ENCODE data around the gene ZDHHC4. TPM values are rescaled to one million over a fixed set of nuclear protein-coding genes. Genes with fewer than 3 reads are reported as not detected.

ZDHHC4 gene
- total and polyA plus RNA-seq, 2 of the 13 experiments (the other 11 are each of a cell fraction or from before 2014, with no cell fraction given) = 83.2 to 188 TPM

DNA sequence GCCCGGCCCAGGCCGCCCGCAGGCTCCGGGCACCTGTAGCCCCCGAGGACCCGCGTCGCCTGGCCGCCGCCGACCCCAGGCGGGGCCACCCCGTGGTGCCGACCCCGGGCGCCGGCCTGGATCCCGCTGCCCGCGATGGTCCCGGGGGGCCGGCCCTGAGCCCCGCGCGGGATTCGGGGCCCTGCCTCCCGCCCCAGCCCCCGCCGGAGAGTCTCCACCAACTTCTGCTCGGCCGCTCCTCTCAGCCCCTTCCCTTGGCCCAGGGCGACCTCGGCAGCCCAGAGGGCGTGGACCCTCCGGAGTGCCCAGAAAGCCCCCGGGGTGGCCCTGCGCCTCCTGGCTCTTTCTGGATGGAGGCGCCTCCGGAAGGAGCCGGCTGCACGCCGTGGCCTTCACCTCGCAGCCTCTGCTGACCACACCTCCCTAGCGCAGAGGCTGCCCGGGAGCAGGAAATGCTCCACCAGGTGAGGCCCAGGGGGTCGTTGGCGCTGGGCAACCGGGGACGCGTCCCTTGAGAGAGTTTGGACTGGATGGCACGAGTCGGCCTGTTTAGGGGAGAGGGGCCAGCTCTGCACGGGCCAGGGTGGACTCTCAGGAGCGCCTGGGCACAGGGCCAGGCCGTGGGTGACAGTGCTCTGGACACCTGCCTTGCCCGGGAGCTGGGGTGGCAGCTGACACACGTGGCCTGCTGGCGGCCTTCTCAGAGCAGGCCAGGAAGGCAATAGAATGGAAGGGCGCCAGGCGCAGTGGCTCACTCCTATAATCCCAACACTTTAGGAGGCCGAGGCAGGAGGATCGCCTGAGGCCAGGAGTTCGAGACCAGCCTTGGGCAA, 38.7 kb downstream of the ZDHHC4 start (continued):
- TF ChIP-seq, protein P1, sequence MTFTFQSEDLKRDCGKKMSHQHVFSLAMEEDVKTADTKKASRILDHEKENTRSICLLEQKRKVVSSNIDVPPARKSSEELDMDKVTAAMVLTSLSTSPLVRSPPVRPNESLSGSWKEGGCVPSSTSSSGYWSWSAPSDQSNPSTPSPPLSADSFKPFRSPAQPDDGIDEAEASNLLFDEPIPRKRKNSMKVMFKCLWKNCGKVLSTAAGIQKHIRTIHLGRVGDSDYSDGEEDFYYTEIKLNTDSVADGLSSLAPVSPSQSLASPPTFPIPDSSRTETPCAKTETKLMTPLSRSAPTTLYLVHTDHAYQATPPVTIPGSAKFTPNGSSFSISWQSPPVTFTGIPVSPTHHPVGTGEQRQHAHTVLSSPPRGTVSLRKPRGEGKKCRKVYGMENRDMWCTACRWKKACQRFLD (CRISPR knock-in tag; IDR thresholded peaks at IDR 0.05; ENCODE audit: borderline replicate concordance) = 0 out of 2 replicates have a peak, but pooled peaks have one; percentile 37
- TF ChIP-seq ZNF101 (CRISPR knock-in tag; IDR thresholded peaks at IDR 0.05; ENCODE audit: borderline replicate concordance, low read depth) = no peak
- peak; percentile 59; the same call in 1 of the 2 replicates for TF ChIP-seq HDAC2 (CRISPR knock-in tag; IDR thresholded peaks at IDR 0.05)
- TF ChIP-seq, protein P2, sequence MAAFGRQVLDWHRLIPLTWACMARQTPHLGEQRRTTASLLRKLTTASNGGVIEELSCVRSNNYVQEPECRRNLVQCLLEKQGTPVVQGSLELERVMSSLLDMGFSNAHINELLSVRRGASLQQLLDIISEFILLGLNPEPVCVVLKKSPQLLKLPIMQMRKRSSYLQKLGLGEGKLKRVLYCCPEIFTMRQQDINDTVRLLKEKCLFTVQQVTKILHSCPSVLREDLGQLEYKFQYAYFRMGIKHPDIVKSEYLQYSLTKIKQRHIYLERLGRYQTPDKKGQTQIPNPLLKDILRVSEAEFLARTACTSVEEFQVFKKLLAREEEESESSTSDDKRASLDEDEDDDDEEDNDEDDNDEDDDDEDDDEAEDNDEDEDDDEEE (CRISPR knock-in tag; IDR thresholded peaks at IDR 0.05) = peak; percentile 49; the same call in 1 of the 2 replicates
- TF ChIP-seq, protein P3, sequence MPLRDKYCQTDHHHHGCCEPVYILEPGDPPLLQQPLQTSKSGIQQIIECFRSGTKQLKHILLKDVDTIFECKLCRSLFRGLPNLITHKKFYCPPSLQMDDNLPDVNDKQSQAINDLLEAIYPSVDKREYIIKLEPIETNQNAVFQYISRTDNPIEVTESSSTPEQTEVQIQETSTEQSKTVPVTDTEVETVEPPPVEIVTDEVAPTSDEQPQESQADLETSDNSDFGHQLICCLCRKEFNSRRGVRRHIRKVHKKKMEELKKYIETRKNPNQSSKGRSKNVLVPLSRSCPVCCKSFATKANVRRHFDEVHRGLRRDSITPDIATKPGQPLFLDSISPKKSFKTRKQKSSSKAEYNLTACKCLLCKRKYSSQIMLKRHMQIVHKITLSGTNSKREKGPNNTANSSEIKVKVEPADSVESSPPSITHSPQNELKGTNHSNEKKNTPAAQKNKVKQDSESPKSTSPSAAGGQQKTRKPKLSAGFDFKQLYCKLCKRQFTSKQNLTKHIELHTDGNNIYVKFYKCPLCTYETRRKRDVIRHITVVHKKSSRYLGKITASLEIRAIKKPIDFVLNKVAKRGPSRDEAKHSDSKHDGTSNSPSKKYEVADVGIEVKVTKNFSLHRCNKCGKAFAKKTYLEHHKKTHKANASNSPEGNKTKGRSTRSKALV (CRISPR knock-in tag; IDR thresholded peaks at IDR 0.05) = peak; percentile 84; the same call in 1 of the 2 replicates
- TF ChIP-seq, protein P4, sequence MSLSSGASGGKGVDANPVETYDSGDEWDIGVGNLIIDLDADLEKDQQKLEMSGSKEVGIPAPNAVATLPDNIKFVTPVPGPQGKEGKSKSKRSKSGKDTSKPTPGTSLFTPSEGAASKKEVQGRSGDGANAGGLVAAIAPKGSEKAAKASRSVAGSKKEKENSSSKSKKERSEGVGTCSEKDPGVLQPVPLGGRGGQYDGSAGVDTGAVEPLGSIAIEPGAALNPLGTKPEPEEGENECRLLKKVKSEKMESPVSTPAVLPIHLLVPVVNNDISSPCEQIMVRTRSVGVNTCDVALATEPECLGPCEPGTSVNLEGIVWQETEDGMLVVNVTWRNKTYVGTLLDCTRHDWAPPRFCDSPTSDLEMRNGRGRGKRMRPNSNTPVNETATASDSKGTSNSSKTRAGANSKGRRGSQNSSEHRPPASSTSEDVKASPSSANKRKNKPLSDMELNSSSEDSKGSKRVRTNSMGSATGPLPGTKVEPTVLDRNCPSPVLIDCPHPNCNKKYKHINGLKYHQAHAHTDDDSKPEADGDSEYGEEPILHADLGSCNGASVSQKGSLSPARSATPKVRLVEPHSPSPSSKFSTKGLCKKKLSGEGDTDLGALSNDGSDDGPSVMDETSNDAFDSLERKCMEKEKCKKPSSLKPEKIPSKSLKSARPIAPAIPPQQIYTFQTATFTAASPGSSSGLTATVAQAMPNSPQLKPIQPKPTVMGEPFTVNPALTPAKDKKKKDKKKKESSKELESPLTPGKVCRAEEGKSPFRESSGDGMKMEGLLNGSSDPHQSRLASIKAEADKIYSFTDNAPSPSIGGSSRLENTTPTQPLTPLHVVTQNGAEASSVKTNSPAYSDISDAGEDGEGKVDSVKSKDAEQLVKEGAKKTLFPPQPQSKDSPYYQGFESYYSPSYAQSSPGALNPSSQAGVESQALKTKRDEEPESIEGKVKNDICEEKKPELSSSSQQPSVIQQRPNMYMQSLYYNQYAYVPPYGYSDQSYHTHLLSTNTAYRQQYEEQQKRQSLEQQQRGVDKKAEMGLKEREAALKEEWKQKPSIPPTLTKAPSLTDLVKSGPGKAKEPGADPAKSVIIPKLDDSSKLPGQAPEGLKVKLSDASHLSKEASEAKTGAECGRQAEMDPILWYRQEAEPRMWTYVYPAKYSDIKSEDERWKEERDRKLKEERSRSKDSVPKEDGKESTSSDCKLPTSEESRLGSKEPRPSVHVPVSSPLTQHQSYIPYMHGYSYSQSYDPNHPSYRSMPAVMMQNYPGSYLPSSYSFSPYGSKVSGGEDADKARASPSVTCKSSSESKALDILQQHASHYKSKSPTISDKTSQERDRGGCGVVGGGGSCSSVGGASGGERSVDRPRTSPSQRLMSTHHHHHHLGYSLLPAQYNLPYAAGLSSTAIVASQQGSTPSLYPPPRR (CRISPR knock-in tag; IDR thresholded peaks at IDR 0.05; ENCODE audit: borderline replicate concordance) = 0 out of 2 replicates have a peak, but pooled peaks have one; percentile 21
- no peak for TF ChIP-seq CHD4 (IDR thresholded peaks at IDR 0.05; ENCODE audit: borderline replicate concordance, low read length)
- TF ChIP-seq, protein P5, sequence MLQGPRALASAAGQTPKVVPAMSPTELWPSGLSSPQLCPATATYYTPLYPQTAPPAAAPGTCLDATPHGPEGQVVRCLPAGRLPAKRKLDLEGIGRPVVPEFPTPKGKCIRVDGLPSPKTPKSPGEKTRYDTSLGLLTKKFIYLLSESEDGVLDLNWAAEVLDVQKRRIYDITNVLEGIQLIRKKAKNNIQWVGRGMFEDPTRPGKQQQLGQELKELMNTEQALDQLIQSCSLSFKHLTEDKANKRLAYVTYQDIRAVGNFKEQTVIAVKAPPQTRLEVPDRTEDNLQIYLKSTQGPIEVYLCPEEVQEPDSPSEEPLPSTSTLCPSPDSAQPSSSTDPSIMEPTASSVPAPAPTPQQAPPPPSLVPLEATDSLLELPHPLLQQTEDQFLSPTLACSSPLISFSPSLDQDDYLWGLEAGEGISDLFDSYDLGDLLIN (CRISPR knock-in tag; IDR thresholded peaks at IDR 0.05; ENCODE audit: borderline replicate concordance) = peak; percentile 23; the same call in 1 of the 2 replicates
- TF ChIP-seq, protein P6, sequence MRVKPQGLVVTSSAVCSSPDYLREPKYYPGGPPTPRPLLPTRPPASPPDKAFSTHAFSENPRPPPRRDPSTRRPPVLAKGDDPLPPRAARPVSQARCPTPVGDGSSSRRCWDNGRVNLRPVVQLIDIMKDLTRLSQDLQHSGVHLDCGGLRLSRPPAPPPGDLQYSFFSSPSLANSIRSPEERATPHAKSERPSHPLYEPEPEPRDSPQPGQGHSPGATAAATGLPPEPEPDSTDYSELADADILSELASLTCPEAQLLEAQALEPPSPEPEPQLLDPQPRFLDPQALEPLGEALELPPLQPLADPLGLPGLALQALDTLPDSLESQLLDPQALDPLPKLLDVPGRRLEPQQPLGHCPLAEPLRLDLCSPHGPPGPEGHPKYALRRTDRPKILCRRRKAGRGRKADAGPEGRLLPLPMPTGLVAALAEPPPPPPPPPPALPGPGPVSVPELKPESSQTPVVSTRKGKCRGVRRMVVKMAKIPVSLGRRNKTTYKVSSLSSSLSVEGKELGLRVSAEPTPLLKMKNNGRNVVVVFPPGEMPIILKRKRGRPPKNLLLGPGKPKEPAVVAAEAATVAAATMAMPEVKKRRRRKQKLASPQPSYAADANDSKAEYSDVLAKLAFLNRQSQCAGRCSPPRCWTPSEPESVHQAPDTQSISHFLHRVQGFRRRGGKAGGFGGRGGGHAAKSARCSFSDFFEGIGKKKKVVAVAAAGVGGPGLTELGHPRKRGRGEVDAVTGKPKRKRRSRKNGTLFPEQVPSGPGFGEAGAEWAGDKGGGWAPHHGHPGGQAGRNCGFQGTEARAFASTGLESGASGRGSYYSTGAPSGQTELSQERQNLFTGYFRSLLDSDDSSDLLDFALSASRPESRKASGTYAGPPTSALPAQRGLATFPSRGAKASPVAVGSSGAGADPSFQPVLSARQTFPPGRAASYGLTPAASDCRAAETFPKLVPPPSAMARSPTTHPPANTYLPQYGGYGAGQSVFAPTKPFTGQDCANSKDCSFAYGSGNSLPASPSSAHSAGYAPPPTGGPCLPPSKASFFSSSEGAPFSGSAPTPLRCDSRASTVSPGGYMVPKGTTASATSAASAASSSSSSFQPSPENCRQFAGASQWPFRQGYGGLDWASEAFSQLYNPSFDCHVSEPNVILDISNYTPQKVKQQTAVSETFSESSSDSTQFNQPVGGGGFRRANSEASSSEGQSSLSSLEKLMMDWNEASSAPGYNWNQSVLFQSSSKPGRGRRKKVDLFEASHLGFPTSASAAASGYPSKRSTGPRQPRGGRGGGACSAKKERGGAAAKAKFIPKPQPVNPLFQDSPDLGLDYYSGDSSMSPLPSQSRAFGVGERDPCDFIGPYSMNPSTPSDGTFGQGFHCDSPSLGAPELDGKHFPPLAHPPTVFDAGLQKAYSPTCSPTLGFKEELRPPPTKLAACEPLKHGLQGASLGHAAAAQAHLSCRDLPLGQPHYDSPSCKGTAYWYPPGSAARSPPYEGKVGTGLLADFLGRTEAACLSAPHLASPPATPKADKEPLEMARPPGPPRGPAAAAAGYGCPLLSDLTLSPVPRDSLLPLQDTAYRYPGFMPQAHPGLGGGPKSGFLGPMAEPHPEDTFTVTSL (CRISPR knock-in tag; IDR thresholded peaks at IDR 0.05; ENCODE audit: borderline replicate concordance) = peak; percentile 38; the same call in 1 of the 2 replicates
